HG03025 (cell line): ENCODE data around the gene PLCXD3.

ENCODE experiments used
- ATAC-seq: cut with Tn5 transposase; IDR thresholded peaks from one replicate; pipeline ENCODE4 v1.9.1; 2021; ENCODE audit warnings: mild to moderate bottlenecking, moderate library complexity; ENCODE audit not compliant: unreplicated experiment, low FRiP score

PLCXD3 gene

GRCh38 chr5:41510176-41510831 is at the start of gene PLCXD3:
Gene PLCXD3, minus strand, starts transcription at chr5:41510601. Its CDS starts 75 bp downstream, at chr5:41510526.
- no peak for ATAC-seq

GRCh38 chr5:41559184-41559583 is 48.8 kb upstream of the PLCXD3 start:
- no peak for ATAC-seq

- no peak for ATAC-seq
These were observed 47.9 kb upstream of the PLCXD3 start for GRCh38 chr5:41558295-41558694.

- ATAC-seq, result no peak
These were observed 37.6 kb upstream of the PLCXD3 start for GRCh38 chr5:41547991-41548390.

- ATAC-seq, result no peak
These were observed 31.8 kb upstream of the PLCXD3 start for GRCh38 chr5:41542183-41542582.

- ATAC-seq, result no peak
These were observed 29.1 kb upstream of the PLCXD3 start for GRCh38 chr5:41539454-41539853.

GRCh38 chr5:41537581-41537980 is 27.2 kb upstream of the PLCXD3 start:
- no peak for ATAC-seq

GRCh38 chr5:41532485-41532884 is 22.1 kb upstream of the PLCXD3 start:
- ATAC-seq, result no peak

- no peak for ATAC-seq
These were observed 16.9 kb upstream of the PLCXD3 start for GRCh38 chr5:41527201-41527779.

GRCh38 chr5:41526699-41527098 is 16.3 kb upstream of the PLCXD3 start:
- no peak for ATAC-seq

GRCh38 chr5:41524174-41524573 is 13.8 kb upstream of the PLCXD3 start:
- ATAC-seq, result no peak

GRCh38 chr5:41522193-41522786 is 11.9 kb upstream of the PLCXD3 start:
- no peak for ATAC-seq

- no peak for ATAC-seq
These were observed 9.4 kb upstream of the PLCXD3 start for GRCh38 chr5:41519801-41520200.

- no peak for ATAC-seq
These were observed 7.5 kb upstream of the PLCXD3 start for GRCh38 chr5:41517909-41518308.

GRCh38 chr5:41511241-41511640 is 840 bp upstream of the PLCXD3 start:
- no peak for ATAC-seq

- ATAC-seq, result no peak
These were observed 814 bp downstream of the PLCXD3 start for GRCh38 chr5:41509399-41510175.

- no peak for ATAC-seq
These were observed 1.6 kb downstream of the PLCXD3 start for GRCh38 chr5:41508696-41509398.

- no peak for ATAC-seq
These were observed 2.2 kb downstream of the PLCXD3 start for GRCh38 chr5:41508186-41508585.

- no peak for ATAC-seq
These were observed 2.9 kb downstream of the PLCXD3 start for GRCh38 chr5:41507501-41507900.

GRCh38 chr5:41503860-41504259 is 6.5 kb downstream of the PLCXD3 start:
- no peak for ATAC-seq

GRCh38 chr5:41503310-41503709 is 7.1 kb downstream of the PLCXD3 start:
- no peak for ATAC-seq
